Endothelial cell of umbilical vein (primary cell): Measurements from ENCODE around the gene SLC25A45. TPM values are rescaled to one million over a fixed set of nuclear protein-coding genes. Genes with fewer than 3 reads are reported as not detected.

Experiments
- BruUV-seq: library from RNA; stranded (reverse); fragments of 400-500 nt; replicated peaks from 2 replicates; lab custom pipeline; 2021; lab: Mats Ljungman, UMichigan
- CTCF ChIA-PET: fragments of 300-600, 350-600 bp; sonication (Branson Sonifier 250); formaldehyde crosslinking; loops from one replicate; lab custom pipeline; 2021; ENCODE audit warnings: antibody characterized with exemption, inconsistent platforms; lab: Charles Lee
- POLR2A ChIA-PET: fragments of 300-600, 350-600 bp; sonication (Branson Sonifier 250); formaldehyde crosslinking; loops from one replicate; lab custom pipeline; 2021; ENCODE audit warnings: antibody characterized with exemption, inconsistent platforms; lab: Charles Lee
- DNase-seq: peaks from one replicate; pipeline ENCODE4 v3.0.0-alpha.2; 2011; ENCODE audit warnings: low read depth, low spot score
- FAIRE-seq: peaks from 2 replicates; lab custom pipeline; 2011; peaks lifted over from hg19 to GRCh38; lab: Jason Lieb, UNC
- H2AFZ ChIP-seq: 2 replicates; pipeline ENCODE4 v1.6.0; 2012; ENCODE audit warnings: low read depth, low read length, control low read depth, inconsistent platforms
- H3K27ac ChIP-seq: 2 replicates; pipeline ENCODE4 v1.5.1; 2011; ENCODE audit warnings: low read depth, mild to moderate bottlenecking, control low read depth, low read length, moderate library complexity; ENCODE audit not compliant: insufficient read depth
- H3K27me3 ChIP-seq, 2 experiments: 2 replicates each; pipeline versions ENCODE4 v1.6.0 to v1.6.1; 2011; ENCODE audit warnings: low read length in 2 of 2, mixed read lengths in 1 of 2; ENCODE audit not compliant: control insufficient read depth in 2 of 2, insufficient read depth in 2 of 2
- H3K36me3 ChIP-seq, 2 experiments: 2 replicates in 1 of 2; 3 replicates in 1 of 2; pipeline ENCODE4 v1.5.1; 2011; ENCODE audit warnings: low read length in 2 of 2, mild to moderate bottlenecking in 1 of 2, moderate library complexity in 1 of 2; ENCODE audit not compliant: control insufficient read depth in 2 of 2, insufficient read depth in 2 of 2; ENCODE audit errors: extremely low read depth in 1 of 2
- H3K4me1 ChIP-seq: 3 replicates; pipeline ENCODE4 v1.5.1; 2011; ENCODE audit warnings: mild to moderate bottlenecking, low read length; ENCODE audit not compliant: control insufficient read depth, insufficient read depth; ENCODE audit errors: extremely low read depth
- H3K4me2 ChIP-seq: 2 replicates; pipeline ENCODE4 v1.6.1; 2011; ENCODE audit warnings: low read length, control low read depth, mixed read lengths; ENCODE audit not compliant: insufficient read depth
- H3K4me3 ChIP-seq, 3 experiments: fragments of 200-600 bp in 1 of 3; sonication (generic), shearing (Covaris generic) in 1 of 3; replicated peaks in 1 of 3; 2 replicates each; pipeline ENCODE4 v1.5.1; 2011 to 2016; ENCODE audit warnings: control low read depth in 3 of 3, low read length in 3 of 3, mild to moderate bottlenecking in 2 of 3, inconsistent platforms in 1 of 3, low read depth in 1 of 3, moderate library complexity in 1 of 3; ENCODE audit not compliant: insufficient read depth in 1 of 3
- H3K79me2 ChIP-seq: 2 replicates; pipeline ENCODE4 v1.6.0; 2012; ENCODE audit warnings: low read length, inconsistent platforms; ENCODE audit not compliant: control insufficient read depth, insufficient read depth
- H3K9ac ChIP-seq: replicated peaks from 2 replicates; pipeline ENCODE3; 2011; ENCODE audit warnings: low read length, control low read depth; ENCODE audit not compliant: insufficient read depth; ENCODE audit errors: extremely low read depth
- H3K9me1 ChIP-seq: replicated peaks from 3 replicates; pipeline ENCODE4 v1.6.0; 2011; ENCODE audit warnings: mild to moderate bottlenecking, low read length; ENCODE audit not compliant: control insufficient read depth, insufficient read depth; ENCODE audit errors: extremely low read depth
- H3K9me3 ChIP-seq: replicated peaks from 2 replicates; pipeline ENCODE4 v1.5.1; 2012; ENCODE audit warnings: low read length, inconsistent platforms; ENCODE audit not compliant: control insufficient read depth, insufficient read depth
- H4K20me1 ChIP-seq: replicated peaks from 2 replicates; pipeline ENCODE3; 2011; ENCODE audit warnings: mild to moderate bottlenecking, low read length; ENCODE audit not compliant: control insufficient read depth, insufficient read depth; ENCODE audit errors: extremely low read depth
- EZH2 ChIP-seq: IDR thresholded peaks from 2 replicates; pipeline ENCODE4 v1.6.1; 2012; ENCODE audit warnings: borderline replicate concordance, low read depth, mild to moderate bottlenecking, moderate library complexity, low read length, inconsistent platforms; ENCODE audit not compliant: severe bottlenecking
- FOS ChIP-seq: IDR thresholded peaks from 2 replicates; pipeline ENCODE4 v1.6.1; 2011; ENCODE audit warnings: mild to moderate bottlenecking, low read length, moderate library complexity, borderline replicate concordance; ENCODE audit not compliant: insufficient read depth
- GATA2 ChIP-seq: IDR thresholded peaks from 2 replicates; pipeline ENCODE4 v1.7.0; 2011; ENCODE audit warnings: low read depth, mild to moderate bottlenecking, moderate library complexity, mixed read lengths, low read length; ENCODE audit not compliant: insufficient read length, insufficient read depth
- JUN ChIP-seq: IDR thresholded peaks from 2 replicates; pipeline ENCODE4 v1.6.1; 2011; ENCODE audit warnings: borderline replicate concordance, low read depth; ENCODE audit not compliant: insufficient read length, insufficient read depth
- MYC ChIP-seq: IDR thresholded peaks from one replicate; pipeline ENCODE4 v1.6.1; 2011; ENCODE audit warnings: mild to moderate bottlenecking, low read depth, low read length
- POLR2A ChIP-seq: IDR thresholded peaks from 2 replicates; pipeline ENCODE4 v1.6.1; 2012; ENCODE audit warnings: low read depth, mild to moderate bottlenecking, control low read depth, low read length
- POLR2AphosphoS5 ChIP-seq: IDR thresholded peaks from 2 replicates; pipeline ENCODE4 v1.6.1; 2012; ENCODE audit warnings: low read depth, mild to moderate bottlenecking, control low read depth, low read length, moderate library complexity; ENCODE audit not compliant: insufficient read depth
- dilution Hi-C: fragments of 300-500 bp; cut with MboI; formaldehyde crosslinking; loops from one replicate; pipeline ENCODE4 v1.15.0; 2019; ENCODE audit warnings: low sequenced_read_pairs; ENCODE audit not compliant: extremely low pct_ligation_motif_present
- intact Hi-C: fragments of 100-400 bp; cut with micrococcal nuclease; formaldehyde crosslinking; loops from one replicate; pipeline ENCODE4 v1.10.0; 2022
- polyA plus RNA-seq, 4 experiments: library from polyadenylated mRNA; depleted of rRNA in 3 of 4; stranded (reverse) in 3 of 4; unstranded in 1 of 4; fragments of >200 nt; gene quantifications; 2 replicates each; pipeline versions ENCODE4 v1.2.1 to v1.2.3, GENCODE V29; 2011 to 2012; ENCODE audit warnings: missing spikeins in 1 of 4
- total RNA-seq: library from RNA; stranded (reverse); gene quantifications from 2 replicates; pipeline ENCODE4 v1.2.3, GENCODE V29; 2021
- TF ChIP-seq, protein P1 (sequence below): IDR thresholded peaks from 2 replicates; pipeline ENCODE4 v1.6.1; 2011; ENCODE audit not compliant: insufficient read depth, insufficient read length
- TF ChIP-seq, protein P2 (sequence below), 2 donors: IDR thresholded peaks; 1 replicate in 1 of 2; 2 replicates in 1 of 2; pipeline ENCODE4 v1.5.1; 2011; ENCODE audit warnings: low read length in 2 of 2, mild to moderate bottlenecking in 2 of 2, moderate library complexity in 2 of 2, control low read depth in 1 of 2, inconsistent platforms in 1 of 2, low read depth in 1 of 2; ENCODE audit not compliant: insufficient read depth in 1 of 2; ENCODE audit errors: extremely low read depth in 1 of 2

The SLC25A45 gene
- total and polyA plus RNA-seq, 2 donors (not counting 3 experiments of a cell fraction or from before 2014, with no cell fraction given), result 1.2 to 3.1 TPM

DNA sequence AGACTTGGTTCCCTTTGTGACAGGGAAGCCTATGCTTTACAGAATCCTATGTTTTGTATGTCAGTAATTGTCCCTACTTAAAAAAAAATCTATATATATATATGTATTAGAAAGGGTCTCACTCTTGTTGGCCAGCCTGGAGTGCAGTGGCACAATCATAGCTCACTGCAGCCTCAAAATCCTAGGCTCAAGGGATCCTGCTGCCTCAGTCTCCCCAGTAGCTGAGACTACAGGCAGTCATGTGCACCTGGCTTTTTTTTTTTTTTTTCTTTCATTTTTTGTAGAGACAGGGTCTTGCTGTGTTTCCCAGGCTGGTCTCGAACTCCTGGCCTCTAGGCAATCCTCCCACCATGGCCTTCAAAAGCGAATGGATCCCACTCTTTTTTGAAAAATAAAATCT is 38.1 kb upstream of the SLC25A45 start:
- Histone ChIP-seq H3K27me3 (no peaks in the 10 kb centered on the region), H3K36me3 (no peaks in the 10 kb centered on the region), H3K4me3 (no peak overlapping the region), H3K9ac (peak overlapping the region; percentile 98), H3K79me2 (peaks cover 59% of the 10 kb centered on the region), H3K27ac (peak overlapping the region; percentile 99), H3K9me1 (no peaks in the 10 kb centered on the region), H2AFZ (no peak overlapping the region), H3K4me2 (peak overlapping the region; percentile 49), H3K9me3 (no peaks in the 10 kb centered on the region), H4K20me1 (no peaks in the 10 kb centered on the region), H3K4me1 (peaks cover 55% of the 10 kb centered on the region)
- FAIRE-seq, result no peak
- ChIA-PET CTCF (interaction anchor here (0.7 to 2.2 kb wide), 4 partner anchors 9 to 90 kb away, joined by 3 to 7 read pairs (median 4); no protein-coding TSS in a partner anchor), POLR2A (interaction anchor here (0.7 to 10.0 kb wide), 9 partner anchors 9 to 86 kb away, joined by 3 to 127 read pairs (median 11); partner anchors contain the start of genes FRMD8, MALAT1 and SLC25A45)
- no peak for DNase-seq
- no TSS peak for BruUV-seq
- dilution Hi-C loops (no loop called here), intact Hi-C loops (no loop called here)
- TF ChIP-seq, protein P1, sequence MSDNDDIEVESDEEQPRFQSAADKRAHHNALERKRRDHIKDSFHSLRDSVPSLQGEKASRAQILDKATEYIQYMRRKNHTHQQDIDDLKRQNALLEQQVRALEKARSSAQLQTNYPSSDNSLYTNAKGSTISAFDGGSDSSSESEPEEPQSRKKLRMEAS, result no peak
- no peak for TF ChIP-seq FOS
- TF ChIP-seq, protein P2, sequence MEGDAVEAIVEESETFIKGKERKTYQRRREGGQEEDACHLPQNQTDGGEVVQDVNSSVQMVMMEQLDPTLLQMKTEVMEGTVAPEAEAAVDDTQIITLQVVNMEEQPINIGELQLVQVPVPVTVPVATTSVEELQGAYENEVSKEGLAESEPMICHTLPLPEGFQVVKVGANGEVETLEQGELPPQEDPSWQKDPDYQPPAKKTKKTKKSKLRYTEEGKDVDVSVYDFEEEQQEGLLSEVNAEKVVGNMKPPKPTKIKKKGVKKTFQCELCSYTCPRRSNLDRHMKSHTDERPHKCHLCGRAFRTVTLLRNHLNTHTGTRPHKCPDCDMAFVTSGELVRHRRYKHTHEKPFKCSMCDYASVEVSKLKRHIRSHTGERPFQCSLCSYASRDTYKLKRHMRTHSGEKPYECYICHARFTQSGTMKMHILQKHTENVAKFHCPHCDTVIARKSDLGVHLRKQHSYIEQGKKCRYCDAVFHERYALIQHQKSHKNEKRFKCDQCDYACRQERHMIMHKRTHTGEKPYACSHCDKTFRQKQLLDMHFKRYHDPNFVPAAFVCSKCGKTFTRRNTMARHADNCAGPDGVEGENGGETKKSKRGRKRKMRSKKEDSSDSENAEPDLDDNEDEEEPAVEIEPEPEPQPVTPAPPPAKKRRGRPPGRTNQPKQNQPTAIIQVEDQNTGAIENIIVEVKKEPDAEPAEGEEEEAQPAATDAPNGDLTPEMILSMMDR (IDR thresholded peaks at IDR 0.05; ENCODE audit: extremely low read depth in 1 of 2, insufficient read depth in 1 of 2, low read depth in 1 of 2, low read length in 2 of 2), result no peak
- TF ChIP-seq POLR2AphosphoS5, result no peak
- no peak for TF ChIP-seq EZH2
- no peak for TF ChIP-seq GATA2
- TF ChIP-seq JUN, result no peak
- TF ChIP-seq POLR2A, result no peak
- TF ChIP-seq MYC, result no peak
